Sigmoid colon (tissue), 4 donors: Measurements from ENCODE around the gene PCSK5.

Source experiments
- CTCF ChIP-seq, 4 experiments: fragments of 450-650 bp in 3 of 4; fragments of 200-600 bp in 1 of 4; IDR thresholded peaks; one replicate each; pipeline ENCODE4 v1.5.1; 2016 to 2019; ENCODE audit warnings: antibody characterized with exemption in 4 of 4, mild to moderate bottlenecking in 3 of 4, moderate library complexity in 2 of 4
- POLR2A ChIP-seq, 2 donors: fragments of 450-650 bp; IDR thresholded peaks; one replicate each; pipeline ENCODE4 v1.6.1; 2016; ENCODE audit warnings: antibody characterized with exemption in 2 of 2, mild to moderate bottlenecking in 2 of 2, moderate library complexity in 2 of 2
- POLR2AphosphoS5 ChIP-seq, 4 donors: sonication (generic); formaldehyde crosslinking; IDR thresholded peaks; one replicate each; pipeline ENCODE4 v1.6.1; 2017; ENCODE audit warnings: antibody characterized with exemption in 4 of 4

- TF ChIP-seq CTCF (IDR thresholded peaks at IDR 0.05) (no peak), POLR2AphosphoS5 (IDR thresholded peaks at IDR 0.05) (no peak), POLR2A (IDR thresholded peaks at IDR 0.05) (no peak)
These were observed 196.1 kb downstream of the PCSK5 start for GRCh38 chr9:76086539-76086938.
